Left forelimb (tissue), 1 donor: ENCODE data around the gene RTN4R.
"Not testable (repeated sequence)": the region's sequence is repeated elsewhere in the genome, so short reads cannot be mapped to it uniquely, and the experiment has no call there.

ENCODE experiments used
- DNase-seq: peaks from one replicate; pipeline ENCODE4 v3.0.0-alpha.2; 2018; ENCODE audit warnings: low spot score

The RTN4R gene

DNA sequence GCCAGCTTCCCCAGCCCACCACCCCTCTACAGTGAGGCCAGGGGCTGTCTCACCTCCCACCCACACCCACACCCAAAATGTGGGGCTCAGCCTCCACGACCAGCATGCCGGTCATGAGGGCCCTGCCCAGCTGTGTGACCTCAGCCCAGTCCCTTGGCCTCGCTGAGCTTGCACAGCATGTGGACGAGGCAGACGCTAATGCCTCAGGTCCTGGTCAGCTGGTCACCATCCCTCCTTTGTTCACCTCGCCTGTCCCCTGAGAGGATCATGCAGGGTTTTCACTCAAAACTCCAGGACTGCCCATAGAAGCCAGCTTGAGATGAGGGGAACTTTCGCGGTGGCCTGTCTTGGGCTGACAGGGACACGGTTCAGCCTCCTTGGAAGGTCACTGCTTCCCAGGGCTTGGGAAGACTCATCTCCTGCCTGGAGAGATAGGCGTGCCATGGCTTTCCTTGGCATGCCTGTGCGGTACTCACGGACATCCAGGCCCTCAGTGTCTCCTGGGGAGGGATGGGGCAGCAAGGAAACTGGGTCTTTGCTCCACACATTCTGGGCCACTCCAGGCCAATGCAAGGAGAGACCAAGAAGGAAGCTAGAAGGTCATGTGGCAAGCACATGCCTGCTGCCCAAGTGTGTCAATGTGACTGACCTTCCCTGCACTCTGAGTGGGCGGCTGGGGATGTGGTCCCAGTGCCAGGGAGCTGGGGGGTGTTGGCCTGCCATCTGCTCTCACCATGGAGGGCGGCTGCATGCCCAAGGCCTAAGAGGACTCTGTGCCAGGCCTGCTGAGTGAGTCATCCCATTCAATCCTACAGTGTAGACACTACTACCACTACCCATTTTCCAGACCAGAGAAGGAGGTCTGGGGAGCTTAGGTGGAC, 3.2 kb upstream of the RTN4R start:
- no peak for DNase-seq

DNA sequence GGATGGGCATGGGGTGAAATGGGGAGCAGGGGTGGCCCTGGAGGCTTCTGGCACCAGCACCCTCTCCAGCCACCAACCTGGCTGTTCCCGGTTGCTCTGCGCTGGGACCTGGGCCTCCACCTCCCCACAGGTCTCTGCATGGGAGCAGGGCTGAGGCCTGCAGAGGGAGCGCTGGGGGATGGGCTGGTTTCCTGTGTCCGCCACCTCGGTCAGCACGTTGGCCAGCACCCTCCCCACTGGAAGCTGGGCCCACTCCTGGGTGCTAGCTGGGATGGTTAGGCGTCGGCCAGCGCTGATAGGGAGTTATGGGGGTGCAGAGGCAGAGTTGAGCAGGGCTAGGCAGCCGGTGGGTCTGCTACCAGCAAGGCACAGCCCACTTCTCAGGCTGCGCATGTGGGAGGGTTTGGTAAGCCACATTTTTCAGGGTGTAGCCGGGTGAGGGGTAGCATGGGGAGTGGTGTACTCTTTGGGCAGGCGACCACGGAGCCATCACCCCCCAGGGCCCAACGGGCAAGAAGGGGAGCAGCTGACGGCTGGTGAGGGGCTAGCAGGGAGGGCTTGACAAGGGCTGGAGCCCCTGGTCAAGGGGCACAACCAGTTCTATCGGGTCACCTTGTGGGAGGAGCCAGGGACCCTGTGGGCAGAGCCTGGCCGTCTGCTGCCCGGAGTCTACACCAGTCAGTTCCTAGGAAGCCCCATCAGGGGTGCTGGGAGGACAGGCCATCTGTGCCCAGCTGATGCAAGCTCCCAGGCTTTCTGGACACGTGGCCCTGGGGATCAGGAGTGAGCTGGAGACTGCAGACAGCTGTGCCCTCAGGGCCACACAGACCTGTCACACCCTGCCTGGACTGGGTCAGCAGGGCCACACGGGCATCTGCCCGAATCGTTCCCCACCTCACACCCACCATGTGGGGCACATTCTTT, 2.3 kb upstream of the RTN4R start:
- DNase-seq: not testable (repeated sequence)

DNA sequence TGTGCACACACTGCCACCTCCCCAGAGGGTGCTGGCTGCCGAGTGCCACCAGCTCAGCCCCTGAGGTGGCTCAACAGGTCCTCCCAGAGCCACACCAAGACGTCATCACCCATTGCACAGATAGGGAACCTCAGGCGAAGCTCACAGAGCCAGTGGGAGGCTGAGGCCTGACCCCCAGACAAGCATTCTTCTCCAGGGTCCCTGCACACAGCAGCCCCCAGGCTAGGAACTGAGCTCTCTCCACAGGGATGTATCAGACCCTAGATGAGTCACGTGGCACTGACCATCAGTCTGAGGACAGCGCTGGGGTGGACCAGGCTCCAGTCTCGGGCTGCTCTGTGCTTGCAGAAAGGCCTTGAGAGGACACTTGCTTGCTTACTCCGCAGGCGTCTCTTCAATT, 1.6 kb upstream of the RTN4R start:
- not testable (repeated sequence) for DNase-seq

DNA sequence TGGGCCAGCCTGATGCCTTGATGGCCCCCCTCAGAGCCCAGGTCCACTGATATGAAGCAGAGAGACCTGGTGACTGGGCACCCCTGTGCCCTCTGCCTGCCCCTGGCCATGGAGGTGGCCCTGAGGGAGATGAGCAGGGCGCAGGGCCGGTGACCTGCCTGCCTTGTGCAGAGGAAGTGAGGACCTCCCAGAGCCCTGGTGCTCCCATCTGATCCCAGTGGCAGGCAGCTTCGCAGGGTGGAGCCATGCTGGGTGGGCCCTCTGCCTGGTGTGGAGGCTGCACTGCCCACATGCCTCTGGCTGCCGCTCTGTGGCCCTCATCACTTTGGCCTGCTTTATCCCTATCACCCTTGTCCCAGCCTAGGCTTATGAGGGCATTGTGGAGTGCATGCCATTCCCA, 1.1 kb upstream of the RTN4R start:
- DNase-seq: not testable (repeated sequence)

DNA sequence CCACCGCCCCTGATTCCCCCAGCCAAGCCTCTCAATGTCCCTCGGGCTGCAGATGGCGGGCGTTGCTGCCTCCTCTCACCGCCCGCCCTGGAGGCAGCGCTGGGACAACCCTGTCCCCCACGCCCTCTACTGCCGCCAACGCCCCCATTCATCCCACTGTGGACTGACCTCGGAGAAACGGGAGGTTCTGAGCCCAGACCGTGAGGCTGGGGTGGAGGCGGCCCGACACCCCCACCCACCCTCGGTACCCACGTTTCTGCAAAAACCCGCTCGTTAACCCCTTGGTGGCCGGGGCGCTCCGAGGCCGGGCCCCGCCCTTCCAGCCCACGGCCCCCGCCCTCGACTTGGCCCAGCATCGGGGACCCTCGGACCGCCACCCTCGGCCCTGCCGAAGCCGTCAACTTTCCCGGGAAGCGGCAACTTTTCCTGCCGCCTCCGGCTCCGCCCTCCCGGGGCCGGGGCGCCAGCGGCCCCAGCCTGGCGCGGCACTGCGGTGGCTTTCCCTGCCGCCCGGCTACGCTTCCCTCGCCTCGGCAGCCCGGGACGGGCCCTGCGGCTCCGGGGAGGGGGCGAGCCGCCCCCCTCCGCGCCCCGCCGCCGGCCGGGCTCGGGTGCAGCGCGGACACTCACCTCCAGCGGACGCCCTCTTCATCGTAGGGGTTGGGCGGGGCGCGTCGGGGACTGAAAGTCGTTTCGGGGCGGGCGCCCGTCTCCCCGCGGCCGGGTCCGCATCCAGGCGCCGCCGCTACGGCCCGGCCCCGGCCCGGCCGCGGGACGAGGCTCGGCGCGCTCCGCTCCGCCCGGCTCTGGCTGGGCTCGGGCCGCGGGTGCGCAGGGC, 458 bp downstream of the RTN4R start:
- DNase-seq: no peak

DNA sequence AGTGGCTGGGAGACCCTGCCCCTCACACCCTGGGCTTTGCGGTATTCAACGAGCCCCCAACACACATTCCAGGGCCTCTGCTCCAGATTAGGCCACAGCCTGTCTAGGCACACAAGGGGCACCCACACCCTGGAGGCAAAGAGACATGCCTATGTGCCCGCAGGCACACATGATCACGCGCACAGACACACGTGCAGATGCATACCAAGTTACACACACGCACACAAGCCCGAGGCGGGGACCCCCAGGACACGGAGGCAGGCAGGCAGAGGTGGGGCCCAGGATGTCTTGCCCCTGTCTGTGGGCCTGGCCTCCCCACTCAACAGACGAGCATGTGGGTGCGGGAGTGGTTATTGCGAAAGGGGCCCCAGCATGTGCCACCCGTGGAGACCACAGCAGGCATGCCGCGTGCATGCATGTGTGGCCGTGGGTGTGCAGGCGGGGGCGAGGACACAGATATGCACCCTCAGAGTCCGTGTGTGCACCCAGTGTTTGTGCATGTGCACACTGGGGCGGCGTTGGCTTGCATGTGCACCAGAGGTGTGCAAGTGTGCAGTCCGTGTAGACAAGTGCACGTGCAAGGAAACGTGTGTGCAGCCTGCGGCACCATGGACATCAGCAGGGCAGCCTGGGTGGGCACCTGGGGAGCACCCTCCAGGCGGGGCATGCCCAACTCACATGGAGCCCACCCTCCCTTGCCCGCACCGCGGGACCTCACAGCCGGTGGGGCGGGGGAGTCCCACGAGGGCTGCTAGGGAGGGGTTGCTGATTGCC, 1.3 kb downstream of the RTN4R start:
- DNase-seq: not testable (repeated sequence)

DNA sequence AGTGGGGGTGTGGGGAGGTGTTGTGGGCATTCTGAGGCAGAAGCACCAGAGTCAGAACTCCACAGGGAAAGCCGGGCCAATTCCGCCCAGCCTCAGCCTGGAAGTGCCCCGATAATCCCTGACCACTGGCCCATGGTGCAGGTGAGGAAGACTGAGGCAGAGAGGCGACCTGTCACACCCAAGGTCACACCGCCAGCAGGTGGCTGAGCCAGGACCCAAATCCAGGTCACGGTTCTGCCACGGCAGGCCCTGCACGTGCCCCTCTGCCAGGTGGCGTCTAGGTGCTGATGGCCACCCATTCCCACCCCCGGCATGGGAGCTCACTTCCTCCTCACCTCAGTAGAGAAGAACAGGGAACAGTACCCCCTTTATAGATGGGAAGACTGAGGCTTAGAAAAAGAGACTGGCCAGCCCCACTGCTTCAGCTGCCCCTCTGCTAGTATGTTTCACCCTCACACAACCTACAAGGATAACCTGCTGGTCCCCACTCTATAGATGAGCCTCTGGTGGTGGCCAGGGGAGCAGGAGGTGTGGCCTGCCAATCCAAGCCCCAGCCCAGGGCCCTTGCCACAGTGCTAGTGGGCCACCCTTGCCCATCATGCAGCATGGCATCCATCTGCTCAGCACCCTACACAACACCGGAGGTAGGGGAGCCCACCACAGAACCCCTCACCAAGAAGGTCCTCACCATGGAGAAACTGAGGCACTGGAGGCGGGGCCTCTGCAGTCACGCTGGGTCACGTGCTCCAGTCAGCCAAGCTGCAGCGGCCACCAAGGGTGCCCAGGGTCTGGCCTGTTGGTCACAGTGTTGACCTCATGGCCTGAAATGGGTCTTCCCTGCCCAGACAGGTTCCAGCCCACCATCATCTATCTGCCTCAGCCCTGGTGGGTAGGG, 2.1 kb downstream of the RTN4R start:
- not testable (repeated sequence) for DNase-seq

DNA sequence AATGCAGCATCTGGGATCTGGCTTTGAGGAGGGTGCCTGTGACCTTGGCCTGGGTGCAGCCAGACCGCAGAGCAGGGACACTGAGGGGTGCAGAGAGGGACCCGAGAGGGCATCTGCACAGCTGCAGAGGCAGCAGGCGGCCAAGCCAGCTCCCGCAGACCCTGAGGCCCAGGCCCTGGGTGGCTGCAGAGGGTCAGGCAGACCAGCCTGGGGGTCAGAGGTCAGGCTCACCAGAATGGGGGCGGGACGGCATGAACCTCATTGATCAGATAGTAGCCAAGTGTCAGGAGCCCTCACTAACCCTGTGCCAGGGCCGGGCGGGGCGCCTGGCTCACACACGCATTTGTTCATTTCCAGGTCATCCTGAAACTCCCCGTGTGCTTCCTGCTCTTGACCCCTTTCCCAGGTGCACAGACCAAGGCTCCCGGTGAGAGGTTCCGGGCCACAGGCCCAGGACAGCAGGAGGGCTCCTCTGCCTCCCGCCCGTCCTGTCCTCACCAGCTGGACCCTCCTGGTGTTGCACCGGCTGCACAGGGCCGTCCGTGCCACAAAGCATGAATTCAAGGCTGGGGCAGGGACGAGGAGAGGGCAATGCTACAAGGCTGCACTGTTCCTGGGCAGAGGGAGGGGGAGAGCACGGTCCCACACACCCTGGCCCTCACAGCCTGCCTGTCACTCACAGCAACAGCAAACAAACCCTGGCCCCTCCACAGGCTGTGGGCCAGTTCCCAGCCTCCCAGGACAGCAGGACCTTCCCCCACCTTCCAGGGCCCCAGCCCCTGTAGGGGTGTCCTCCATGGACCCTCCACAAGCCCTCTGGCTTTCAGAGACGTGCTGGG, 3.3 kb downstream of the RTN4R start:
- no peak for DNase-seq

DNA sequence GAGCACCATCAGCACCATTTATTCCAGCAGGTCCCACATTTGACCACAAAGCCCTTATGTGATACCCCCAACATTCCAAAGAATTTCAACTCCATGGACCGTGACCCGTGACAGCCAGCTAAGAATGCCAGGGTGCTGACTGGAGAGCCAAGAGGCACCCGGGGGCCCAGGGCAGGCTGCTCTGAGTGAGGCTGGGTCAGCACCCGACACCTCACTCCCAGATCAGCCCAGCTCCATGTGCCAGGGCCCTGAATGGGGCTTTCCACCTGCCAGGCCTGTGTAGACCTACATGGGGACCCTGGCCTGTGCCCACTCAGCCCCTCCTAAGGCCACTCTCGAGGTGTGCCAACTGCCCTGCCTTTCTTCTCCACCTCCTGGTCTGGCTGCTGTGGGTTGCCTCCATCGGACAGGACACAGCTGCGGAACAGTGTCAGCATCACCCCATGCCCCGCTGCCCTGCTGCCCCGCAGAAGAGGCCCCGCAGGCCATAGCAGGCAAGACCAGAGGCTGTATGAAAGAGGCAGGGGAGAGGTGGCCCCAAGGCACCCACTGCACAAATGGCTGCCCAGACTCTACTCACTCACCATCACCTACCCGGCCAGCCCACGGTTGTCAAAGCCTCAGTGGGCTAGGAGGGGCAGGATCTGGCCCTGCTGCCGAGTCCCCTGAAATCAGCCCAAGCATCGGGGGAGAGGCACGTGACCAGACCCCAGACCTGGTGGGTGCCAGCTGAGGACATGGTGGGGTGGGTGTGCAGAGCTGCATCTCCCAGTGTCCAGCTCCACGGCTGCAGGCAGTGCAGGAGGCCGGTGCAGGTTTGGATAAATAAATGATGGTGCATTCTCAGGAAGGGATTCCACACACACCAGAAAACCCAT, 4.5 kb downstream of the RTN4R start:
- DNase-seq: not testable (repeated sequence)

DNA sequence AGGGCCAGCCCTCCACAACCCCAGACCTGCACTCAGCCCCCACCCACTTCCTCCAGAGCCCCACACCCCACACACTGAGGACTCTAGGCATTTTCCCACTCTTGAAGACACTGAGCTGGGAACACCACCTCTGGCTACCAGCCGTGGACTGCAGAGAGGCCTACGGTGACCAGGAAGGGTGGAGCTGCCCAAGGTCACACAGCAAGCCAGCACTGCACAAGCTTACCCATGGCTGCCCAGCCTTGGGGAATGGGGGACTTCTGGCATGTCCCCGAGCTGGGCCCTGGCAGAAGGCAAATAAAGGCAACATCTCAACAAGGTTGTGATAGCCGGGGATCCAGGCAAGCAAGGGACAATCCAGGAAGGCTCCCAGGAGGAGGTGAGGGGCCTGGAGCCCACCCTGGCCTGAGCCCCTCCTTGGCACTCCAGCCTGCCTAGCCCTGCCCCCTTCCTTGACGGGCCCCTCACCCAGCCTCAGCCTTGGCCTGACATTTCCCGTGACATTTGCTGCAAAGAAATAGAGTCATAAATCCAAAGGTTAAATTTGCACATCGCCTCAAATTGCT, 5.5 kb downstream of the RTN4R start:
- no peak for DNase-seq

DNA sequence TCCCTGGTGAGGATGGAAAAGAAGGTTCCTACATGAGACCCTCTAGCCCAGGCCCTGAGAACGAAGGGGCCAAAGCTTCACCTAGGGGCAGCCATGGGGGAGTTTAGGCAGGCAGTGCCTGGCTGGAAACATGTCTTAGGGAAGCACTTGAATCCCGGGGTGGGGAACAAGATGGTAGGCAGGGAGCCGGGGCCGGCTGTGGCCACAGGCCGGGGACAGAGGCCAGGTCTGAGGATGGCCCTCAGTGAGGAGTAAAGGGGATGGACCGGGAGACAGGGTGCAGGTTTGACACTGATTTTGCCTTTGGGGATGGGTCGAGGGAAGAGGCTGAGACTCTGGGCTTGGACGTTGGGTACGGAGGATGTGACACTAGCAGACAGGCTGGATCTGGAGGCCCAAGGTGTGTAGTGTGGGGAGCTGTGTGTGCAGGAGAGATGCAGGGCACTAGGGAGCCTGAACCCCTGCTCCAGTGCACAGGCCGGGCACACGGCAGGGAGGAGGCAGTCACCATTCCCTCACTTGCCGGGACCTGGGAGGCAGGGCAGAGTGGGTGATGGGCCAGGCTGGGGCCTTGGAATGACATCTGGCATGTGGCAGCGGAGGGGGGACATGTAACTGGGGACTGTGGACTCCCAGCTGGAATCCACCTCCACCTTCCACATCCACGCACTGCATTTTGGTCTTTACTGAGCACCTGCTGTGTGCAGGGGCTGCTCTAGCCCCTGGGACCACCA, 6.1 kb downstream of the RTN4R start:
- DNase-seq: no peak

DNA sequence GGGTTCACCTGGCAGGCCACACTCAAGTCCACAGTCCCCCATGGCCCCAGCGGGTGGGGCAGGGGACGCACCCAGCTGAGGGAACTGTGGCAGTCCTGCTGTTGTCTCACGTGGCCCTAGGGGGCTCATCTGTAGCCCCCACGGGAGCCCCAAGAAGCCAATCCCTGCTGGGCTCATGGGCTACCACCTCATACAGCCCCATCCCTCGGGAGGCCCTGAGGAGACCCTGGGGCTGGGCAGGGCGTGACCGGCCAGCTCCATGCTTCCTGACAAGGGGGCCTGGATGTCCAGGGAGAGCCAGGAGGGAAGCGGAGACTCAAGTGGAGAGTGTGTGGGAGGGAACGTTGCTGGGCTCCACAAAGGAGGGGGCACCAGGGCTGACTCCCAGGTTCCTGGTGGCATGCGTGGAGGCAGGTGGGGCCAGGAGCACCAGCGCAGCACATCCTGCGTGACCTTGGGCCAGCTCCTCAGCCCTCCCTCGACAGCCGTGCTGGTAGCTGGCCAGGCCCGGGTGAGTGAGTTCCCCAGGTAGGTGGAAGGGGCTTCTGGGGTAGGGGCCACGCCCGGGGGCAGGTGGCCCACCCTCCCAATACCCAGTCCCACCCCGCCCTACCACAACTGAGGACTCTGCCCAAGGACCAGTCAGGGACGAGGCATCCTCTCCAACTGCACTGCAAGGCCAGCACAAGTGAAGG, 7.9 kb downstream of the RTN4R start:
- no peak for DNase-seq

DNA sequence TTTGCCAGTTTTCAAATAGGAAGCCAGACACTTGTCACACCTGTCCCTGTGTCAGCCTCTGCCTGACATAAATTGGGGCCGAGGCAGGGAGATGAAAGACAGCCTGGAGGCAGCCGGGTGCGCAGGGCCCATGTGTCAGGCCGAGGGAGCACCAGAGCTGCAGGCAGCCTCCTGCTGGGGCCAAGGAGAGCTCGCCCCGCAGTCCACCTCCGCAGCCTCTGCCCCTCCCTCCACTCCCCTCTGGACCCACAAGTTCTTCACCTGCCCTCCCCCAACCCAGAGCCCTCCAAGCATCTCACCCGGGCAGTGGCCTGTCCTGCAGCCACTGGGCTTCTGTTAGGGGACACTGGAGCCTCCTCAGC, 8.8 kb downstream of the RTN4R start:
- DNase-seq: no peak

DNA sequence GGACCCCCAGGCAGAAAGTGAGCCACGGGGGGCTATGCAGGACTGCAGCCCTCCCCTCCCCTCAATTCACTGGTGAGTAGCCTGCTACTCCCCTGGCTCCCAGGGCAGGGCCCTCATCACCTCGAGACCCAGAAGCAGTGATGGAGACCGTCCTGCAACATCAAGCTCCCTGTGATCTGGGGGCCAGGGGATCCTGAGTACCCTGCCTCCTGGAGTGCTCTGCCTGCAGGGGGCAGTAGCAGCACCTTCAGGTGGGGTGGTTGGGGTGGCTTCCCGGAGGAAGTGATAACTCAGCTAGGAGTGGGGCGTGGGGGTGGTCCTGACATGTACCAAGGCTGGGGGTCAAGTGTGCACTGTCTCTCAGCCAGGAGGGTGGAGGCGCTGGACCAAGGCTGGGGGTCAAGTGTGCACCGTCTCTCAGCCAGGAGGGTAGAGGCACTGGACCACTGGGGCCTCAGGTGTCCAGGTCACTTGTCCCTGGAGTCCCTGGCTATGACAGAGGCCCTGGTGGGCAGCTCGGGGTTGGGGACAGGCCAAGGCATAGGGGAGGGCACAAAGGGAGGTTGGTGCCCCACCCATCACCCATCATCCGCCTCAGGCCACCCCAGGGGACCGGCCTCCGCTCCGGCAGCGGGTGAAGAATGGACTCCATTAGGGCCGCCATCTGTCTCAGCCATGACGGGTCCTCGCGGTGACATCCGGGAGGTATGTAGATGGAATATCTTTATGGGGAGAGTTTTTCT, 9.4 kb downstream of the RTN4R start:
- no peak for DNase-seq

DNA sequence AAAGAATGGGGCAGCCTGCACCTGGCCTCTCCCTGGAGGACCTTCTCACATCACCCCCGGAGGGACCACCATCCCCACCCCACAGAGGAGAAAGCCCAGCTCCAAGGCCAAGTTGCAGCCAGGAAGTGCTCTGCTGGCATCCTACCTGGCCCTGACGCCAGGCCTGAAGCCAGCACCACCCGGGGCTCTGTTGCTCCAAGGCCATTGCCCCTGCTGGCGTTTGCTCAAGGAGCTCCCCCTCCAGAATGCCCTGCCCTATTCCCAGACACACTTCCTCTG, 10.2 kb downstream of the RTN4R start:
- no peak for DNase-seq
